Heart left ventricle (tissue), 13 donors: ENCODE data around the gene JSRP1.

ENCODE experiments used
- CTCF ChIP-seq, 12 donors: fragments of 200-600 bp; sonication (generic) in 4 of 12; IDR thresholded peaks; one replicate each; pipeline versions ENCODE4 v1.5.0 to v1.8.0; 2018 to 2022; ENCODE audit warnings: antibody characterized with exemption in 12 of 12, mild to moderate bottlenecking in 5 of 12
- POLR2A ChIP-seq, 2 donors: fragments of 450-650 bp; IDR thresholded peaks; one replicate each; pipeline ENCODE4 v1.6.1; 2017; ENCODE audit warnings: antibody characterized with exemption in 2 of 2, mild to moderate bottlenecking in 2 of 2, moderate library complexity in 2 of 2
- donor health status: ischemic (EF 13 %, LVEDD 7.1; RV severe dilation, severe dysfunction).
- donor health status: DM: no; HTN: yes; CAD: no.
- donor health status: DM: no; HTN: no; CAD: no.
- donor health status: ischemic (EF 25% LVEDD 6.9; RV normal size, moderate dysfunction).
- donor health status: ischemic (EF 25% LVEDD 5.7; RV mildly dilated, moderate dysfunction).
- donor health status: ischemic (EF 35%, LVEDD 5.7; RV mildly dilated, moderate dysfunction).
- donor health status: nonischemic (EF 11% LVEDD 7.7; RV severe dilation, severe dysfunction).
- donor health status: DM: yes; HTN: yes; CAD: no.
- donor health status: PGD.
- donor health status: ischemic (EF 29% LVEDD 5.4; RV normal size, mild dysfunction).
- donor health status: nonischemic (EF 23%, LVEDD 6.1; RV moderate dilation, normal function).

- TF ChIP-seq CTCF (IDR thresholded peaks at IDR 0.05) (no peak), POLR2A (IDR thresholded peaks at IDR 0.05) (no peak)
Observed at GRCh38 chr19:2302319-2303210, 46.3 kb upstream of the JSRP1 start.
